H9 (cell line): ENCODE results near the gene NHERF1. TPM values are rescaled to one million over a fixed set of nuclear protein-coding genes. Genes with fewer than 3 reads are reported as not detected.

ENCODE experiments used
- DNase-seq: peaks from one replicate; pipeline ENCODE4 v3.0.0-alpha.2; 2017
- H2AFZ ChIP-seq: one replicate; pipeline ENCODE4 v1.6.1; 2013; ENCODE audit warnings: mild to moderate bottlenecking, low read length, control low read depth, moderate library complexity
- H2AK5ac ChIP-seq: 2 replicates; pipeline ENCODE4 v1.6.1; 2013; ENCODE audit warnings: low read length, control low read depth, mixed read lengths; ENCODE audit not compliant: insufficient read length
- H2BK120ac ChIP-seq: one replicate; pipeline ENCODE4 v1.6.1; 2013; ENCODE audit warnings: low read depth, mild to moderate bottlenecking, low read length, control low read depth, inconsistent platforms; ENCODE audit not compliant: poor library complexity, severe bottlenecking
- H2BK12ac ChIP-seq: 2 replicates; pipeline ENCODE4 v1.6.1; 2013; ENCODE audit warnings: low read length, control low read depth, mixed read lengths, low read depth; ENCODE audit not compliant: insufficient read length
- H2BK15ac ChIP-seq: 2 replicates; pipeline ENCODE4 v1.6.1; 2013; ENCODE audit warnings: low read depth, low read length, control low read depth
- H2BK20ac ChIP-seq: one replicate; pipeline ENCODE4 v1.6.1; 2013; ENCODE audit warnings: low read depth, mild to moderate bottlenecking, low read length, control low read depth, inconsistent platforms; ENCODE audit not compliant: poor library complexity, severe bottlenecking
- H2BK5ac ChIP-seq: 2 replicates; pipeline ENCODE4 v1.6.1; 2013; ENCODE audit warnings: low read length, control low read depth, mixed read lengths; ENCODE audit not compliant: insufficient read length
- H3K14ac ChIP-seq: 2 replicates; pipeline ENCODE4 v1.6.1; 2013; ENCODE audit warnings: low read length, control low read depth; ENCODE audit not compliant: insufficient read depth
- H3K18ac ChIP-seq: 2 replicates; pipeline ENCODE4 v1.6.1; 2013; ENCODE audit warnings: low read depth, mild to moderate bottlenecking, mixed read lengths, low read length, control low read depth; ENCODE audit not compliant: insufficient read length
- H3K23ac ChIP-seq: 2 replicates; pipeline ENCODE4 v1.6.1; 2013; ENCODE audit warnings: low read length, control low read depth, mixed read lengths, low read depth; ENCODE audit not compliant: insufficient read length
- H3K23me2 ChIP-seq: 2 replicates; pipeline ENCODE4 v1.6.1; 2013; ENCODE audit warnings: low read depth, mild to moderate bottlenecking, mixed read lengths, low read length, control low read depth; ENCODE audit not compliant: insufficient read length, poor library complexity, severe bottlenecking
- H3K27ac ChIP-seq: 2 replicates; pipeline ENCODE4 v1.5.1; 2013; ENCODE audit warnings: low read length, control low read depth, mixed read lengths, low read depth; ENCODE audit not compliant: insufficient read length
- H3K27me3 ChIP-seq: 2 replicates; pipeline ENCODE4 v1.6.1; 2013; ENCODE audit warnings: low read length, control low read depth, inconsistent platforms; ENCODE audit not compliant: insufficient read depth
- H3K4ac ChIP-seq: 2 replicates; pipeline ENCODE4 v1.6.1; 2013; ENCODE audit warnings: low read depth, mild to moderate bottlenecking, control low read depth, inconsistent platforms, low read length, moderate library complexity
- H3K4me1 ChIP-seq: 2 replicates; pipeline ENCODE4 v1.6.1; 2013; ENCODE audit warnings: low read length, control low read depth, inconsistent platforms; ENCODE audit not compliant: insufficient read depth
- H3K4me2 ChIP-seq: 2 replicates; pipeline ENCODE4 v1.6.1; 2013; ENCODE audit warnings: low read length, control low read depth, mixed read lengths; ENCODE audit not compliant: insufficient read length, insufficient read depth
- H3K56ac ChIP-seq: 2 replicates; pipeline ENCODE4 v1.6.1; 2013; ENCODE audit warnings: low read depth, mild to moderate bottlenecking, mixed read lengths, low read length, control low read depth; ENCODE audit not compliant: insufficient read length
- H3K79me1 ChIP-seq: 2 replicates; pipeline ENCODE4 v1.6.1; 2013; ENCODE audit warnings: low read depth, mild to moderate bottlenecking, moderate library complexity, low read length, control low read depth, inconsistent platforms; ENCODE audit not compliant: insufficient read depth, poor library complexity, severe bottlenecking
- H3K79me2 ChIP-seq: 2 replicates; pipeline ENCODE4 v1.6.1; 2013; ENCODE audit warnings: low read length, control low read depth, inconsistent platforms; ENCODE audit not compliant: insufficient read depth
- H3K9ac ChIP-seq: 2 replicates; pipeline ENCODE4 v1.6.1; 2013; ENCODE audit warnings: low read length, control low read depth, mixed read lengths; ENCODE audit not compliant: insufficient read length; ENCODE audit errors: extremely low read depth
- H3K9me3 ChIP-seq: one replicate; pipeline ENCODE4 v1.6.1; 2013; ENCODE audit warnings: low read depth, low read length, inconsistent platforms; ENCODE audit not compliant: control insufficient read depth
- H3T11ph ChIP-seq: one replicate; pipeline ENCODE4 v1.6.1; 2013; ENCODE audit warnings: mild to moderate bottlenecking, low read length, control low read depth, inconsistent platforms
- H4K20me1 ChIP-seq: one replicate; pipeline ENCODE4 v1.6.1; 2013; ENCODE audit not compliant: control insufficient read depth, insufficient read length, insufficient read depth
- H4K5ac ChIP-seq: 2 replicates; pipeline ENCODE4 v1.6.1; 2013; ENCODE audit warnings: low read depth, mild to moderate bottlenecking, mixed read lengths, low read length, control low read depth; ENCODE audit not compliant: insufficient read length
- H4K8ac ChIP-seq: replicated peaks from 2 replicates; pipeline ENCODE4 v1.6.1; 2013; ENCODE audit warnings: low read length, control low read depth, mixed read lengths, low read depth; ENCODE audit not compliant: insufficient read length
- H4K91ac ChIP-seq: 2 replicates; pipeline ENCODE4 v1.6.1; 2013; ENCODE audit warnings: low read depth, mild to moderate bottlenecking, moderate library complexity, mixed read lengths, low read length, control low read depth; ENCODE audit not compliant: insufficient read length
- H3K27ac Mint-ChIP-seq, 3 experiments: 2 replicates in 2 of 3; 3 replicates in 1 of 3; pipeline ENCODE4 v1.8.0; 2020 to 2021; ENCODE audit warnings: mixed read lengths in 3 of 3, mild to moderate bottlenecking in 1 of 3, moderate library complexity in 1 of 3
- H3K27me3 Mint-ChIP-seq: 2 replicates; pipeline ENCODE4 v1.8.0; 2021; ENCODE audit warnings: low read depth, mild to moderate bottlenecking, moderate library complexity, mixed read lengths
- H3K36me3 Mint-ChIP-seq, 3 experiments: 2 replicates in 2 of 3; 3 replicates in 1 of 3; pipeline ENCODE4 v1.8.0; 2020 to 2021; ENCODE audit warnings: low read depth in 3 of 3, mixed read lengths in 3 of 3; ENCODE audit not compliant: insufficient read depth in 1 of 3
- H3K4me1 Mint-ChIP-seq, 2 experiments: 2 replicates each; pipeline ENCODE4 v1.8.0; 2020; ENCODE audit warnings: mixed read lengths in 2 of 2
- H3K4me3 Mint-ChIP-seq, 2 experiments: 2 replicates in 1 of 2; 3 replicates in 1 of 2; pipeline ENCODE4 v1.8.0; 2020 to 2021; ENCODE audit warnings: mild to moderate bottlenecking in 2 of 2, mixed read lengths in 2 of 2, moderate library complexity in 1 of 2
- H3K9me3 Mint-ChIP-seq, 2 experiments: 2 replicates in 1 of 2; 3 replicates in 1 of 2; pipeline ENCODE4 v1.8.0; 2020; ENCODE audit warnings: mild to moderate bottlenecking in 2 of 2, mixed read lengths in 2 of 2, moderate library complexity in 1 of 2
- CTCF ChIP-seq: fragments of 200-600 bp; sonication (generic); conservative IDR thresholded peaks from 3 replicates; pipeline ENCODE4 v1.8.0; 2021; ENCODE audit warnings: antibody characterized with exemption, mild to moderate bottlenecking
- whole genome bisulfite sequencing: extraction: QIAGEN DNeasy Blood & Tissue Kit; methylation state at CpG from one replicate; pipeline ENCODE4 v1.1.7; 2013; ENCODE audit warnings: missing lambda C conversion rate, low lambda C conversion rate, mixed read lengths; ENCODE audit not compliant: insufficient read length; ENCODE audit errors: extremely low coverage; 5-methylcytosine and 5-hydroxymethylcytosine counted together
- total RNA-seq: library from RNA; stranded (reverse); gene quantifications from 2 replicates; pipeline ENCODE4 v1.2.1, GENCODE V29; 2021

The NHERF1 gene
- total RNA-seq, 1 experiment from 2014 or later = 74.4 TPM

GRCh38 chr17:74729368-74729767 is 19.1 kb upstream of the NHERF1 start:
- no peaks in the 10 kb centered on the region for H3K36me3 Mint-ChIP-seq
- H3K9ac ChIP-seq = no peak overlapping the region
- H4K8ac ChIP-seq = no peak overlapping the region
- H3K27me3 Mint-ChIP-seq = peaks cover 12% of the 10 kb centered on the region
- no peaks in the 10 kb centered on the region for H3K79me1 ChIP-seq
- no peak overlapping the region for H3K18ac ChIP-seq
- H2BK15ac ChIP-seq = no peak overlapping the region
- no peaks in the 10 kb centered on the region for H4K20me1 ChIP-seq
- no peak overlapping the region for H2AK5ac ChIP-seq
- no CpG with 5 or more reads among the region's 5 CpGs for WGBS
- no peak overlapping the region for H3K56ac ChIP-seq
- no peak overlapping the region for H2BK120ac ChIP-seq
- H3K79me2 ChIP-seq = no peaks in the 10 kb centered on the region
- H4K91ac ChIP-seq = no peak overlapping the region
- no peak overlapping the region for H3K23ac ChIP-seq
- H3K27me3 ChIP-seq = no peaks in the 10 kb centered on the region; the same call in 1 of the 2 replicates
- DNase-seq = no peak
- no peak overlapping the region for H3K27ac Mint-ChIP-seq
- H3K4me1 ChIP-seq = no peaks in the 10 kb centered on the region
- H3K4me3 Mint-ChIP-seq = no peak overlapping the region
- H2BK5ac ChIP-seq = no peak overlapping the region
- no peak overlapping the region for H2BK20ac ChIP-seq
- H3K4me2 ChIP-seq = no peak overlapping the region
- no peaks in the 10 kb centered on the region for H3K9me3 Mint-ChIP-seq
- H3K4ac ChIP-seq = no peak overlapping the region
- no peak overlapping the region for H3K14ac ChIP-seq
- TF ChIP-seq CTCF = no peak
- H3K9me3 ChIP-seq = no peaks in the 10 kb centered on the region
- H4K5ac ChIP-seq = no peak overlapping the region
- H3K4me1 Mint-ChIP-seq = no peaks in the 10 kb centered on the region
- H2AFZ ChIP-seq = no peak overlapping the region
- no peak overlapping the region for H3T11ph ChIP-seq
- no peak overlapping the region for H3K27ac ChIP-seq
- no peak overlapping the region for H2BK12ac ChIP-seq
- H3K23me2 ChIP-seq = no peaks in the 10 kb centered on the region
